PFSK-1 (cell line): ENCODE results near the gene LRRC36.

Experiments
- POLR2AphosphoS5 ChIP-seq: IDR thresholded peaks from 2 replicates; pipeline ENCODE4 v1.6.1; 2012; ENCODE audit warnings: low read depth, mild to moderate bottlenecking, control low read depth, low read length, moderate library complexity
- REST ChIP-seq, 2 experiments: IDR thresholded peaks; 2 replicates each; pipeline versions ENCODE4 v1.6.1 to v1.8.0; 2011 to 2012; ENCODE audit warnings: low read depth in 2 of 2, low read length in 2 of 2, control low read depth in 1 of 2, inconsistent platforms in 1 of 2, mild to moderate bottlenecking in 1 of 2, moderate library complexity in 1 of 2; ENCODE audit not compliant: insufficient read depth in 1 of 2
- SIN3A ChIP-seq: IDR thresholded peaks from 2 replicates; pipeline ENCODE4 v1.6.1; 2012; ENCODE audit warnings: mild to moderate bottlenecking, low read length, moderate library complexity, borderline replicate concordance; ENCODE audit not compliant: insufficient read depth

GRCh38 chr16:67383284-67383683, 56.7 kb downstream of the LRRC36 start:
- TF ChIP-seq SIN3A: no peak
- no peak for TF ChIP-seq POLR2AphosphoS5
- TF ChIP-seq REST (IDR thresholded peaks at IDR 0.05; ENCODE audit: insufficient read depth in 1 of 2, low read depth in 2 of 2, low read length in 2 of 2): no peak
